Adipose tissue (tissue), 3 donors: Measurements from ENCODE around the gene MRPL36. TPM values are rescaled to one million over a fixed set of nuclear protein-coding genes. Genes with fewer than 3 reads are reported as not detected.

Experiments
- H3K27ac ChIP-seq: one replicate; pipeline ENCODE4 v1.5.1; 2013; ENCODE audit warnings: low read depth, low read length
- WGBS, 3 donors: extraction: QIAGEN DNeasy Blood & Tissue Kit; methylation state at CpG; one replicate each; pipeline ENCODE4 v1.1.7; 2013; 5-methylcytosine and 5-hydroxymethylcytosine counted together
- polyA plus RNA-seq, 3 donors: library from polyadenylated mRNA; stranded (reverse); fragments of 200-250 nt; gene quantifications; one replicate each; pipeline ENCODE4 v1.2.3, GENCODE V29; 2013
- donor health status: healthy with polysubstance abuse.
- donor health status: Bipolar disorder and iron deficiency.
- donor health status: healthy.

The MRPL36 gene
- polyA plus RNA-seq, 3 donors: 48.5 to 92.3 (median 71.8) TPM

DNA sequence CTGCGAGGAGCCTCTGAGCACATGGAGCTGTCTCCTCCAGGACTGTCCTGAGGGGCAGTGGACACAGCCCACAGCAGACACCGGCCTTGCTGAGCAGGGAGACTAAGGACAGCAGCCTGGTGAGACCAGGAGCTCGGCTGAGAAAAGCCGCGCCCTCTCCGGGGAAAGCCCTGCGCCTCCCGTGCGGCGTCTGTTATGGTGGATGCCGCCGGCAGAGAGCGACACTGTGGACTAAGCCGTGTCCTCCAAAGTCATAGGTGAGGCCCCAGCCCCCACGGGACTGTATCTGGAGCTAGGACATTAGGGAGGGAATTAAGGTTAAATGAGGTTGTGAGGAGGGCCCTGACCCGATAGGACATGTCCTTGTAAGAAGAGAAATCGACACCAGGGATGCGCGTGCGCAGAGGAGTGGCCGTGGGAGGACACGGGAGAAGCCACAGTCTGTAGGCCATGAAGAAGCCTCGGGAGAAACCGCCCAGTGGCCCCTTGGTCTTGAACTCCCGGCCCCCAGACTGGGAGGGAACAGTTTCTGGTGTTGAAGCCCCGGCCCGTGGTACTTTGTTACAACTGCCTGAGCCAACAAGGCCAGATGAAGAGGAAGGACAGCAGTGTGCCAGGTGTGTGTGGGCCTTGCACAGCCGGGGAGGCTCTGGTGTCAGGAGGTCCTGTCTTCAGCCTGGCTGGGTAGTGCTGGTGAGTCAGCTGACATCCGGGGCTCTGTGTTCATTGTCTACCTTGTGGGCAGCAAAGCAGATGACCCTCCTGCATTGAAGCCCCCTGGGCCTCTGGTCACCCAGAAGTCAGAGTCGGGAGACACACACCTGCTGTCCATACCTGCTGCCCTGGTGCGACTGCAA is 22.1 kb downstream of the MRPL36 start:
- 88 to 93% (median 92%) methylated on average over 31 of the region's 31 CpGs for WGBS, 3 donors
- H3K27ac ChIP-seq: no peak overlapping the region

DNA sequence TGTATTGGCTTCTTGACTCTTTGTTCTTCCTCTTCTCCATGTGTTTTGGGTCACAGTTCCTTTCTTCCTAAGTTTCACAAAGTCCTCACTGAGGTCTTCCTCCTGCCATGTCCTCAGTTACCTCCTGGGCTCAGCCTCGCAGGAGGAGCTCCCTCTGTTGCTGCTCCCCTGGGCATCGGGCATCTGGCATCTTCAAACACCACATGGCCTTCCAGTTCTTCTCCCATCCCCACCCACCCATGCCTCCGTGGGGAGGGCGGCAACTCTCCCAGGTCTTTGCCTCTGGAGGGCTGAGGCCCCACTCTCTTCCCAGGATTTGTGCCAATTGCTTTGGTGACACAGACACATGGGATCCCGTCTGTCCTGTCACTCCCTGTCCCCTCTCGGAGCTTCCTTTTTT is 22.8 kb downstream of the MRPL36 start:
- WGBS, 3 donors: 77 to 88% (median 84%) methylated on average over 6 of the region's 6 CpGs
- no peak overlapping the region for H3K27ac ChIP-seq

DNA sequence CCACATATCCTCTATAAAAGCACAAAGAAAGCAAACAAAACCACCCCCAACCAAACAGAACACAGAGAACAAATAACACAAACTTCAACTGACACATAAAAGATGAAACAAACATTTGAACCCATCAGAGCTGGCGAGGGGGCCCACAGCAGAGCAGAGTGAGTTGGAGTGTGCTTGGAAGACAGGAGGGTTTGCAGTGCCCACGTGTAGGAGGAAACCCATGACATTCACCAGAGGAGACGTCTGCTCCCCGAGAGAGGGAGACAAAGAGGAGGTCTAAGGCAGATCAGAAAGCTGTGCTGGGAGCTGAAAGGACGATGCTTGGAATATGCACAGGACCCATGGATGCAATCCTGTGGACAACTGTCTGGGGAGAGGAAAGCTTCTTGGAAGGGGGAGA is 27.0 kb downstream of the MRPL36 start:
- H3K27ac ChIP-seq: no peak overlapping the region
- 26 to 30% (median 29%) methylated on average over 5 of the region's 5 CpGs for WGBS, 3 donors

DNA sequence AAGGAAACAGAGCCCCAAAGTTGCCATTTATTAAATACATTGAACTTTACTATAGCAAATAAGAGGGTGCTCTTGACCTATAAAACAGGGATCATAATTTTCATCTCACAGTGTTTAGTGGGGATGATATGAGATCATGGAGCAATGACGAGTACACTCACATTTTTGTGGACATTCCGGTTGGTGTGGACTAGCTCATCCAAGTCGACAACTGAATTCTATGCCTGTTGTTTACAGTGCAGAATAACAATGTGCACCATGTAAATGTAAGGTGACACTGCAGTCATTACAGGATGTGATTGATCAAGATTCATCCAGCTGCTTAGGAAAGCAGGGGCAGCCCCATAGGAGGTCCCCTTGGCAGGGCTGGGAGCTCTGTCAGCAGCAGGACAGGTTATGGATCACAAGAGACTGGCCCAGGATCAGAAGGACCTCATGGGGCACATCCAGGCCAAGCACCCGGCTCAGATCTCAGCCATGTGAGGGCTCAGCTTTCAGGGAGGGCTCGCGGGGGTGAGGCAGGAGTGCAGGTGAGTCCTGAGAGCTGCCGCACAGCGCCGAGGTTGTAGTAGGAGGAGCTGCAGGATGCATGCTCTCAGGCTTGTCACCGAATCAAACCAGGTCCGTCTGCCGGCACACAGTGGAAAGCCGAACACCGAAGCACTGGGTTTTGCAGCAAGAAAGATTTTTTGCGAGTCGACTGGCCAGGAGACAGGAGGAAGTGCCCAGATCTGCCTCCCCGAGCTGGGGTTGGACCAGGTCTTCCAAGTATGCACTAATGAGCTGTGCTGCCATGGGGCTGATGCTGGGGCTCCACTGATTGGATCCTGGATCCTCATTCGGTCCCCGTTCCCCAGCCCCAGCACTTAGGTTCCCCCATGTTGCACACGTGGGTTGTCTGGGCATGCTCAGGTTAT is 28.2 kb downstream of the MRPL36 start:
- 66 to 69% (median 67%) methylated on average over 20 of the region's 20 CpGs for WGBS, 3 donors
- no peak overlapping the region for H3K27ac ChIP-seq

DNA sequence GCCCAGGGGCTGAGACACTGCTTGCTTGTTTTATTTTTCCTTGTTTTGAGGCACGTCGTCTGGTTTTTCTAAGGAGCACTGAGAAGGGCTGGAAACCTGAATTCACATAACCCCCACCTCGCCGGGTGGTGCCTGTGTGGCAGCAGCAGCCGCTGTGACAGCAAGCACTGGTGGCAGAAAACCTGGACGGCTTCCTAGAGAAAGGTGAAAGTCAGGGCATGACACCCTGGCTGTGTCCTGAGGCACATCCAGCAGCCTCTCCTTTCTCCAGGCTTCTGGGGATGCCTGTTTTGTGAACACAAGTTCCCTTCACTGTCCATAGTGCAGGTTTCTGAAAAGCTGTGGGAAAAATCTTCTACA is 29.2 kb downstream of the MRPL36 start:
- no peak overlapping the region for H3K27ac ChIP-seq
- 48 to 70% (median 66%) methylated on average over 6 of the region's 6 CpGs for WGBS, 3 donors

GRCh38 chr5:1769752-1770442 is 29.7 kb downstream of the MRPL36 start:
- no peak overlapping the region for H3K27ac ChIP-seq
- WGBS, 3 donors: 83 to 87% (median 87%) methylated on average over 30 of the region's 30 CpGs

DNA sequence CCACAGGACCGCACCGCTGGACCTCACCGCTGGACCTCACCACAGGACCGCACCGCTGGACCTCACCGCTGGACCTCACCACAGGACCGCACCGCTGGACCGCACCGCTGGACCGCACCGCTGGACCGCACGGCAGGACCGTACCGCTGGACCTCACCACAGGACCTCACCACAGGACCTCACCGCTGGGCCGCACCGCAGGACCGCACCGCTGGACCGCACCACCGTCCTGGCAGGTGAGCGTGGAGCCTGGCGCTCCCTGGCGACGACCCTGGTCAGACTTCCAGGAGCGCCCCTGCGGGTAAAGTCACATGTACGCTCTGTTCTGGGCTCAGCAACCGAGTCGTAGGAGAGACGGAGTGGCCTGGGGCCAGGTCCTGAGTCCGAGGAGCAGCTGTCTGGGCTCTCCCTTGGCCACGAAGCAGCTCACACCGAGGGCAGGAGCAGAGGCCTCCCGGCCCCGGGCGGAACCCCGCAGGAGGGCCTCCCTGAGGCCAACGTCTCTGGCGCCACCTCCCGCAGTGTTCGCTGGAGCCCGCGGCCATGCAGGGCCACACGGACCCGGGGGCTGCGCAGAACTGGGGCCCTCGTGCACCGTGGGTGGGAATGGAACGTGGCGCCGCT is 30.5 kb downstream of the MRPL36 start:
- no peak overlapping the region for H3K27ac ChIP-seq
- WGBS, 3 donors: 88 to 95% (median 95%) methylated on average over 42 to 54 of the region's 54 CpGs

- H3K27ac ChIP-seq: no peak overlapping the region
Measured at GRCh38 chr5:1768283-1769000, 31.2 kb downstream of the MRPL36 start.

DNA sequence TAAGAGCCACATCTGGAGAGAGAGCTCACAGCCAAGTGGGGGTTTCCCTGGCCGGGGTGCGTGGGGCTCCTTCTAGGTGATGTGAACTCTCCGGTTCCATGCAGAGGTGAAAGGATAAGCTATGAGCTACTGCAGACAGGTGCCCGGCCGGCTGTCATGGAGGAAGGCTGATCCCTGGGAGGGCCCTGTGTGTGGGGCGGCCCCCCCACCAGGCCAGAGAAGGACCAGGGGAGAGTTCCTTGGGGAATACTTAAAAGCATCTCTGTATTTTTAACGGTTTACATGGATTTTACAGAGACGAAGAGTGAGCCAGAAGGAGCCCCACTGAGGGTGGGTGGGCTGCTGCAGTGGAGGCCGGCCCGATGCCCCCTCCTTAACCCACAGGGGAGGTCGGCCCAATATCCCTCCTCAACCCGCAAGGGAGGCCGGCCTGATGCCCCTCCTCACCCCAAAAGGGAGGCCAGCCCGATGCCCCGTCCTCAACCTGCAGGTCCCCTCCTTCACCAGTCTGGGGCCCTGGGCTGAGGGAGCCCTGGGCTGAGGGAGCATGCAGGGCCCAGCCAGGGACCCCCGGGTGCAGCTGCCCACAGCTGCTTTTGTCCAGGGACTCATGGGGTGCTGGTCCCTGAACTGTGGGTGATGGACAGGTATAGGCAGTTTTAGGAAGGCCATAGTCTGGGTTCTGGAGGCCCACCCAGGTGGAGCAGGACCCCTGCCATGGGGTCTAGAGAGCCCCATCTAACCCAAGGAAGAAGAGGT is 31.9 kb downstream of the MRPL36 start:
- H3K27ac ChIP-seq: no peak overlapping the region
- 70 to 80% (median 72%) methylated on average over 14 to 16 of the region's 16 CpGs for WGBS, 3 donors

More at GRCh38 chr5:1768283-1769000, 31.2 kb downstream of the MRPL36 start:
- WGBS, 3 donors: 85 to 93% (median 91%) methylated on average over 29 to 35 of the region's 35 CpGs

DNA sequence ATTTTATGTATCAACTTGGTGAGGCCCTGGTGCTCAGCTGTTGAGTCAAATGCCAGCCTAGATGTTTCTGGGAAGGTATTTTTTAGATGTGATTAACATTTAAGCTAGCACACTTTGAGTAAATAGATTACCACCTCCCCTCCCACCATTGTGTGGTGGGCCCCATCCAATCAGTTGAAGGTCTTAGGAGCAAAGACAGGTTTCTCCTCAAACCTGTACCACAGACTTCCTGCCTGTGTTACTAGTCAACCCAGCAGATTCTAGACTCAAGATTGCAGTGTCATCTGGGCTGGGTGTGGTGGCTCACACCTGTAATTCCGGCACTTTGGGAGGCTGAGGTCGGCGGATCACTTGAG is 33.8 kb downstream of the MRPL36 start:
- WGBS, 3 donors: 92 to 95% (median 92%) methylated on average over 3 of the region's 3 CpGs
- no peak overlapping the region for H3K27ac ChIP-seq

DNA sequence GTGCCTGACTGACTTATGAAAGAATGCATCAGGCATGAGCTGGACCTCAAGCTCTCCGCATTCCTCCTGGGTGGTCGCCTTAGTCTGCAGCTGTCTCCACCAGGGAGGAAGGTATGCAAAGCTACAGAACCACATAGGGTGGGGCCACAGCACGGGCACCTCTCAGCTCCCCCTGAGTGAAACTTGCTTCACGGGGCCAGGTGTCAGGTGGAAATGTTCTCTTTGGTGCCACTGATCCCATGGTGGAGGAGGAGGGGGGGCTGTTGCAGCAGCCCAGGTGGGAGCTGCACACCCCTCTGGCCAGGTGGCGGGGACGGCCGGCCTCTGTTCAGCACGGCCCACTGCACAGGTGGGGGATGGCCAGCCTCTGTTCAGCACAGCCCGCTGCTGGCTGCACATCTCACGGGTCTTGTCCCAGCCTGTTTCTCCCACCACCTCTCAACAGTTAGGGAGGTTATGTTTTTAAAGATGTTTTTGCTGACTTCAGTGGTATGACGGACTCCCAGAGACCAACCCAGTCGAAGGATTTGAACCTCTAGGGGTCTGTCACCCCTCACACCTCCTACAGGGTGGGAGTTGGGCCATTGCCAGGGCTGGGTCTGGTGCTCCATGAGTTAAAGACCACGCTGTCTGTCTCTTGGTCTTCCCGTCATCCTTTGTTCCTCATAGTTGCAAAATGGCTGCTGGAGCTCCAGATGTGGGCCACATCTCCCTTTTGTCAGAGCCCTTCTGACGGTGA is 34.3 kb downstream of the MRPL36 start:
- H3K27ac ChIP-seq: no peak overlapping the region
- WGBS, 3 donors: 79 to 83% (median 83%) methylated on average over 15 of the region's 15 CpGs

DNA sequence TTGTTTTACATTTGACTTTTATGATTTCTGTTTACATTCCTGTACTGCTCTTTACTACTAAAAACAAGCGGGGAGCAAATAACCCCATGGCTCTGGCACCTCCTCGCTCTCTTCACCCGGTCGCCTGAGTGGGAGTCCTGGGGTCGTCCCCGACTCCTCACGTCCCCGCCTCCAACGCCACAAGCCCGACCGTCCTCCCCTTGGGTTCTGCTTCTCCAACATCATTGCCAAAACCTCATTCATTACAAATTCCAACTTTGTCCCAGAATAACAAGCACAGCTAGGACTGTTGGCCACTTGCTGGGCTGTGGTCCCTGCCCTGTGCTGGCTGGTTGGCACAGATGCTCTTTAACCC is 35.1 kb downstream of the MRPL36 start:
- 70 to 82% (median 74%) methylated on average over 11 of the region's 11 CpGs for WGBS, 3 donors
- no peak overlapping the region for H3K27ac ChIP-seq

DNA sequence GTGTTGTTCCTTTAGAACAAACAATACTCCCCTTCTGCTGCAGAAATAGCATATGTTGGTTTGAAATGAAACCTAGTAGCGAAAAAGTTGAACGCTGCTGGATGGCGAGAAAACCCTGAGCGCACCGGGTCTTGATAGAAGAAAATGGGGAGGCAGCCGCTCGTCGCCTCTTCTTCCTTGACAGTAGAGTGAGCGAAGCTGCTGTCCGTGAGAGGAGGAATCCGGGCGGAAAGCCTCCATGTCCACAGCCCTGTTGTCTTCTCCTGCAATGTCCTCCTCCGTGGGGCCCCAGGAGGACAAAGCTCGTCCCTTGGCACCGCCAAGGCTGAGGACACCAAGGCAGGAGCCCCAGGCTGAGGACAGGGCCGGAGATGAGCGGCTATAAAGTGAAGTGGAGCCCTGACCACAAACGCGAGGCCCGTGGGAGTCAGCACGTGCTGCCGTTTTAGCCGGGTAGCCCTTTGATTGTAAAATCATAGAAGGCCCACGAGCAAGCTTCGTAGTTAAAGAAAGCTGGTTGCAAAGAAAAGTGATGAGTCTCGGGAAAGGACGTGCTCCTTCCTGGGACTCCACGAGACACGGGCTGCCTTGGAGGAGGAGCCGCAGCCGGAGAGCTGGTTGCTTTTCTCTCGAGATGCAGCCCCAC is 35.6 kb downstream of the MRPL36 start:
- 73 to 79% (median 77%) methylated on average over 32 of the region's 32 CpGs for WGBS, 3 donors

GRCh38 chr5:1763548-1763911 is 36.1 kb downstream of the MRPL36 start:
- 23 to 32% (median 31%) methylated on average over 15 of the region's 15 CpGs for WGBS, 3 donors
- no peak overlapping the region for H3K27ac ChIP-seq

More for the DNA sequence above, 35.6 kb downstream of the MRPL36 start:
- H3K27ac ChIP-seq: no peak overlapping the region

DNA sequence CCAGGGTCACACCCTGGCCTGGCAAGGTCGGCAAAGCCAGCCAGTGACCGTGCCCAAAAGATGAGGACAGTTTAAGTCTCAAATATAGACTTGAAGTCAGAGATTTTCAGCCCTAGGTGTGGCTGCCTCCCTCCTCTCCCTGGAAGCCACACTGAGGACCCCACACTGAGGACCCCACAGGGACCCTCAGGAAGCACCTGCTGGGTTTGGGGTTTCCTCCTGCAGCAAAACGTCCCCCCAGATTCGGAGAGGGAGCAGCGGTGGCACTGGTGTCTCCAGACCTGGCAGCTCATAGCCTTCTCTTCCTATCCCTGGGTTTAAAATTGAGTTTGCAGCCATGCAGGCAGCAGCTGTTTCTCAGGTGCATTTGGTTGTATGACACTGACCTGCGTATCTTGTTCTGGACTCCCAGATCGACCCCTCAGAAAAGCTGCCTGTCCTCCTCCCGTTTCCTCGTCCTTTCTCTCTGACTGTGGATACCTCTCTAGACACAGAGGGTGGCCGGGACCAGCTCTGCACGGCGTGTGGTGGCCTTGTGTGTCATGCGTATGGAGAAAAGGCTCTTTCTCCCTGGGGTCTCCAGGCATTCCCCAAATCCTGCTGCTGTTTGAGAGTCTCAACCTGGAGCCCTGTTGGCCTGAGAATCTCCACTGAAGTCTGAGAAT is 36.6 kb downstream of the MRPL36 start:
- no peak overlapping the region for H3K27ac ChIP-seq
- WGBS, 3 donors: 70 to 80% (median 71%) methylated on average over 13 of the region's 13 CpGs
